22Rv1 (cell line): ENCODE measurements around the gene ACOX3.
"Not testable (repeated sequence)": the region's sequence is repeated elsewhere in the genome, so short reads cannot be mapped to it uniquely, and the experiment has no call there.

Experiments
- H3K27ac ChIP-seq: fragments of 450-650 bp; 2 replicates; pipeline ENCODE4 v1.5.1; 2017
- ZFX ChIP-seq: fragments of 450-650 bp; IDR thresholded peaks from 2 replicates; pipeline ENCODE4 v1.6.1; 2017; ENCODE audit warnings: antibody characterized with exemption, borderline replicate concordance
- TF ChIP-seq, protein P1 (sequence below): fragments of 450-650 bp; IDR thresholded peaks from 2 replicates; pipeline ENCODE4 v1.5.1; 2017; ENCODE audit warnings: mild to moderate bottlenecking

The ACOX3 gene

DNA sequence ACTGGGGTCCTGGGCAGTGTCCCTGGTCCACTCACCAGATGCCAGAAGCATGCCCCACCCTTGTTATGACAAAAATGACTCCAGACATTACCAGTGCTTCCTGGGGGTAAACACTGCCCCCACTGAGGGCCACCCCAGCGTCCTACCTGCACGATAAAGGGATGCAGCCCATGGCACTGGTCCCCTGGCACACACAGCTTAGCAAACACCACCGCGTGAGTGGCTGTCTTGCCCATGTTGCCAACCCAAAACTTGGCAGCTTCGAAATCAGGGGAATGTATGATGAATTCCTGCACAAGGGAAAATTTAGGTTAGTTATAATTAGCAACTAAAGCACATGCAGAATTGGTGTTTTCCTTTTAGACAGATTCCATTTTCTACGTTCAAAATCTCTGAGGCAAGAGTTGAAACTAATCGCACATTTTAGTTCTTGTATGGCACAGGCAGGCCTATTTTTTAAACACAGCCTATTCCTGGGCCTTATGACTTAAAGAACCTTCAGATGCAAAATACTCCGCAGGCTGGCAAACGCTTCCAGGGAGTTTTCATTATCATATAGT lies 30.4 kb downstream of the ACOX3 start:
- H3K27ac ChIP-seq, result no peak overlapping the region
- no peak for TF ChIP-seq ZFX
- TF ChIP-seq, protein P1, sequence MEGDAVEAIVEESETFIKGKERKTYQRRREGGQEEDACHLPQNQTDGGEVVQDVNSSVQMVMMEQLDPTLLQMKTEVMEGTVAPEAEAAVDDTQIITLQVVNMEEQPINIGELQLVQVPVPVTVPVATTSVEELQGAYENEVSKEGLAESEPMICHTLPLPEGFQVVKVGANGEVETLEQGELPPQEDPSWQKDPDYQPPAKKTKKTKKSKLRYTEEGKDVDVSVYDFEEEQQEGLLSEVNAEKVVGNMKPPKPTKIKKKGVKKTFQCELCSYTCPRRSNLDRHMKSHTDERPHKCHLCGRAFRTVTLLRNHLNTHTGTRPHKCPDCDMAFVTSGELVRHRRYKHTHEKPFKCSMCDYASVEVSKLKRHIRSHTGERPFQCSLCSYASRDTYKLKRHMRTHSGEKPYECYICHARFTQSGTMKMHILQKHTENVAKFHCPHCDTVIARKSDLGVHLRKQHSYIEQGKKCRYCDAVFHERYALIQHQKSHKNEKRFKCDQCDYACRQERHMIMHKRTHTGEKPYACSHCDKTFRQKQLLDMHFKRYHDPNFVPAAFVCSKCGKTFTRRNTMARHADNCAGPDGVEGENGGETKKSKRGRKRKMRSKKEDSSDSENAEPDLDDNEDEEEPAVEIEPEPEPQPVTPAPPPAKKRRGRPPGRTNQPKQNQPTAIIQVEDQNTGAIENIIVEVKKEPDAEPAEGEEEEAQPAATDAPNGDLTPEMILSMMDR, result no peak

DNA sequence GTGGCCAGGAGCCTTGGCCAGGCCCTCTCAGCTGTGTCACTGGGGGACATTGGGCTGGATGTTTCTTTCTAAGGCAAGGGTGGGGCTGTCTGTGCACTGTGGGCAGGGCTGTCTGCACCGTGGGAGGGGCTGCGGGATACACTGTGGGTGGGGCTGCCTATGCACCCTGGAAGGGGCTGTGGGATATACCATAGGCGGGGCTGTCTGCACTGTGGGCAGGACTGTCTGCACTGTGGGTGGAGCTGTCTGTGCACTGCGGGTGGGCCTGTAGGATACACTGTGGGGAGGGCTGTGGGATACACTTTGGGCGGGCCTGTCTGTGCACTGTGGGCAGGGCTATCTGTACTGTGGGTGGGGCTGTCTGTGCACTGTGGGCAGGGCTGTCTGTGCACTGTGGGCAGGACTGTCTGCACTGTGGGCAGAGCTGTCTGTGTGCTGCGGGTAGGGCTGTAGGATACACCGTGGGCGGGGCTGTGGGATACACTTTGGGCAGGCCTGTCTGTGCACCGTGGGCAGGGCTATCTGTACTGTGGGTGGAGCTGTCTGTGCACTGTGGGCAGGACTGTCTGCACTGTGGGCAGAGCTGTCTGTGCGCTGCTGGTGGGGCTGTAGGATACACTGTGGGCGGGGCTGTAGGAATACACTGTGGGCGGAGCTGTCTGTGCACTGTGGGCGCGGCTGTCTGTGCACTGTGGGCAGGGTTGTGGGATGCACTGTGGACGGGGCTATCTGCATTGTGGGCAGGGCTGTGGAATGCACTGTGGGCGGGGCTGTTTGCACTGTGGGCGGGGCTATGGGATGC lies 31.1 kb downstream of the ACOX3 start:
- no peak for TF ChIP-seq ZFX
- TF ChIP-seq, protein P1, result no peak
- H3K27ac ChIP-seq, result no peak overlapping the region

DNA sequence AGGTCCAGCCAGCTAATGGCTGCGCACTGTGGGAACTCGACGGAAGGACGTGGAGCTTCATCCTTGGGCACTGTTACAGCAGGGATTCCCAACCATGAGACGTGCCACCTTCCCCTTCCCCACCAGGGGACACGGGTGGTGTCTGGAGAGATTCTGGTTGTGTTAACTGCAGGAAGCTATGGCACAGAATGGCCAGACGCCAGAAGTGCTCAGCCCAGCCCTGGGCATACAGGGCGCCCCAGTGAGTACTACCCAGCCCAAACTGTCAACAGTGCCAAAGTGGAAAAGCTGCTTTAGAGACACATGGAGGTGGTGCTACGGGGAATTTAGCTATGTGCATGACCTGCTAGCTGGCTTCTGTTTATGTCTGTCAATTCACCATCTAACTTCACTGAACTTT lies 32.8 kb downstream of the ACOX3 start:
- H3K27ac ChIP-seq, result no peak overlapping the region
- TF ChIP-seq, protein P1, result no peak
- TF ChIP-seq ZFX, result no peak

DNA sequence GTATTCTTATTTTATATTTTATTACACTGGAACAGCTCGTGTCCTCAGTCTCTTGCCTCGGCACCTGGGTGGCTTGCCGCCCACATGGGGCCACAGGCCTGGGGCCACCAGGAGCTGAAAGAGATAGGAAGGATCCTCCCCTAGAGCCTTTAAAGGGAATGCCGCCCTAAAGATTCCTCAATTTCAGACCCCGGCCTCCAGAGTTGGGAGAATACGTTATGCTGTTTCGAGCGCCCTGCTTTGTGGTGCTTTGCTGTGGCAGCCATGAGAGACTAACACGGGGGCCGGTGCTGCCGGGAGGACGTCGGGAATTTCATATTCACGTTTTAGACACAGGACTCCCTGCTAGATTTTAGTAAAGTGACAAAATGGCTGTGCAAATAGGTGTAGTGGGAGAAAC lies 33.2 kb downstream of the ACOX3 start:
- H3K27ac ChIP-seq, result no peak overlapping the region
- TF ChIP-seq ZFX, result no peak
- TF ChIP-seq, protein P1, result no peak; the same call in 1 of the 2 replicates

DNA sequence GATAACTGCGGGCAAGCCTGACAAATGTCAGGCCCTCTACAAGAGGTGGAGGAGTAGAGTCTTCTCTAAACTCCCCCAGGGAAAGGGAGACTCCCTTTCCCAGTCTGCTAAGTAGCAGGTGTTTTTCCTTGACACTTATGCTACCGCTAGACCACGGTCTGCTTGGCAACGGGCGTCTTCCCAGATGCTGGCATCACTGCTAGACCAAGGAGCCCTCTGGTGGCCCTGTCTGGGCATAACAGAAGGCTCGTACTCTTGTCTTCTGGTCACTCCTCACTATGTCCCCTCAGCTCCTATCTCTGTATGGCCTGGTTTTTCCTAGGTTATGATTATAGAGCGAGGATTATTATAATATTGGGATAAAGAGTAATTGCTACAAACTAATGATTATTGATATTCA lies 33.6 kb downstream of the ACOX3 start:
- not testable (repeated sequence) for H3K27ac ChIP-seq
- TF ChIP-seq, protein P1, result peak; percentile 52

DNA sequence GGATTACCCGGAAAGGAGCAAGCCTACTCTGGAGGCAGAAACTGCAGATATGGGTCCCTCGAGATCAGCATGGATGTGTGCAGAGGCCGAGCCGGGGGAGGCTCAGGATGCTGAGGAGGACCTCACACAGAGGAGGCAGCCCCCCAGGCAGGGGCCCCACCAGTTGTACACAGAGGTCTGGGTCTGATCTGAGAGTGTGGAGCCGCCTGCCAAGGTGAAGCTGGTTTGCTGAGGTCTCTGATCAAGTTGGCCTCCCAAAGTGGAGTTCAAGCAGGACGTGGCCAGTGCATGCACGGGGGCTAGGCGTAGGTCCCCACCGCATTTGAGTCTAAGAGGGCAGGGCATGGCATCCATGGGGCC lies 35.0 kb downstream of the ACOX3 start:
- H3K27ac ChIP-seq, result no peak overlapping the region
- TF ChIP-seq, protein P1, result no peak
- TF ChIP-seq ZFX, result no peak

DNA sequence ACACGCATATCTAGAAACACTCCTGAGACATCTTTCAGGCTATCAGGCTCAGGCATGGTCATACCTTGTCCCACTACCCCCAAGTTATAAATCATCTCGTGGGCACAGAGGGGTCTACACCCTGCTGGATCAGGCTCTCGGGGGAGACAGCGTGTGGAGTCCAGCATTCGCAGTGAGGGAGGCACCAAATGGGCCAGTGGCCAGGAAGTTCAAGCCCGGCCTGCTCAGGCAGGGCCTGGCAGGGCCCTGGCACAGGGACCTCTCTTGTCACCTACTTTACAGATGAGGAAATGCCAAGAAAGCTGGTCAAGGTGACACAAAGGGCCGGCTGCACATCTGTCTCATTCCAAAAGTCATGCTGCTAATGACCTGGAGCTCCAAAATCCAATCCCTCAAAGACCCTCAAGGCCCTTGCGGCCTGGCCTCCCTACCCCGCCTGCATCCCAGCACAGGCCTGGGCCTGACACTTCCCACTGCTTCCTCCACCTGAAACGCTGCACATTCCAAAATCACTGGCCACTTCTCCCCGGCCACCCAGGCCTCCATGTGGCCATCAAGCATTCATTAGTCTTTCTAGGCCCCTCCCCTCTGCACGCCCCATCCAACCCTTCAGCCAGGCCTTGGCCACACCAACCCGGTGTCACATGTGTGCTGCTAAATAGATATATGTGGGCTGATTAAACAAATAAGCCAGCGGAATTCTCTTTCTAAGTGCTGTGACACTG lies 35.6 kb downstream of the ACOX3 start:
- TF ChIP-seq ZFX, result no peak
- TF ChIP-seq, protein P1, result no peak
- no peak overlapping the region for H3K27ac ChIP-seq
